IMR-90 (cell line): ENCODE measurements around the gene IGFBP5. TPM values are rescaled to one million over a fixed set of nuclear protein-coding genes. Genes with fewer than 3 reads are reported as not detected.
A peak's percentile ranks its signal among the peaks of the same experiment; 100 is the strongest.

Source experiments
- ATAC-seq: fragments of 200-7000 bp; cut with Tn5 transposase; 2 replicates; pipeline ENCODE4 v1.9.1; 2020; ENCODE audit warnings: low read depth, mild to moderate bottlenecking, moderate library complexity
- BruUV-seq: library from RNA; stranded (reverse); fragments of 400-500 nt; replicated peaks from 2 replicates; lab custom pipeline; 2021; lab: Mats Ljungman, UMichigan
- CTCF ChIA-PET: fragments of 300-600 bp; formaldehyde crosslinking; extraction: SDS; loops from one replicate; lab custom pipeline; 2021; ENCODE audit warnings: antibody characterized with exemption; lab: Yijun Ruan, JAX
- POLR2A ChIA-PET: fragments of 300-600 bp; sonication (Branson Sonifier 250); formaldehyde crosslinking; loops from one replicate; lab custom pipeline; 2022; ENCODE audit warnings: antibody characterized with exemption; ENCODE audit not compliant: unreplicated experiment; lab: Charles Lee
- DNase-seq: peaks from one replicate; pipeline ENCODE4 v3.0.0; 2013
- H2AFZ ChIP-seq: replicated peaks from 2 replicates; pipeline ENCODE3; 2013; ENCODE audit warnings: low read length, mild to moderate bottlenecking; ENCODE audit not compliant: poor library complexity
- H2AK5ac ChIP-seq: 2 replicates; pipeline ENCODE4 v1.6.1; 2013; ENCODE audit warnings: low read depth, low read length, inconsistent platforms
- H2AK9ac ChIP-seq: replicated peaks from 2 replicates; pipeline ENCODE3; 2013; ENCODE audit warnings: mild to moderate bottlenecking, low read depth, low read length, moderate library complexity; ENCODE audit not compliant: poor library complexity
- H2BK120ac ChIP-seq: 2 replicates; pipeline ENCODE4 v1.6.1; 2013; ENCODE audit warnings: low read depth, low read length, inconsistent platforms
- H2BK15ac ChIP-seq: 3 replicates; pipeline ENCODE4 v1.6.1; 2013; ENCODE audit warnings: low read depth, low read length, inconsistent platforms
- H2BK20ac ChIP-seq: 2 replicates; pipeline ENCODE4 v1.6.1; 2013; ENCODE audit warnings: low read depth, mild to moderate bottlenecking, inconsistent platforms, low read length, moderate library complexity
- H2BK5ac ChIP-seq: 2 replicates; pipeline ENCODE4 v1.6.1; 2013; ENCODE audit warnings: mild to moderate bottlenecking, low read depth, low read length, inconsistent platforms; ENCODE audit not compliant: poor library complexity, severe bottlenecking
- H3K14ac ChIP-seq: replicated peaks from 2 replicates; pipeline ENCODE4 v1.6.1; 2013; ENCODE audit warnings: low read depth, low read length, inconsistent platforms
- H3K18ac ChIP-seq: 2 replicates; pipeline ENCODE4 v1.6.1; 2013; ENCODE audit warnings: low read depth, low read length, control low read depth
- H3K23ac ChIP-seq: 2 replicates; pipeline ENCODE4 v1.6.1; 2013; ENCODE audit warnings: low read depth, low read length, inconsistent platforms
- H3K27ac ChIP-seq: 2 replicates; pipeline ENCODE4 v1.5.1; 2013; ENCODE audit warnings: mild to moderate bottlenecking, control low read depth, low read length; ENCODE audit not compliant: insufficient read depth
- H3K27me3 ChIP-seq: 2 replicates; pipeline ENCODE4 v1.6.1; 2013; ENCODE audit warnings: low read length; ENCODE audit not compliant: control insufficient read depth, insufficient read depth
- H3K36me3 ChIP-seq: 2 replicates; pipeline ENCODE4 v1.6.1; 2013; ENCODE audit warnings: low read length, mixed read lengths; ENCODE audit not compliant: control insufficient read depth, insufficient read depth
- H3K4ac ChIP-seq: 2 replicates; pipeline ENCODE4 v1.6.1; 2013; ENCODE audit warnings: low read depth, low read length, inconsistent platforms
- H3K4me1 ChIP-seq: 2 replicates; pipeline ENCODE4 v1.6.1; 2013; ENCODE audit warnings: low read length, mixed read lengths; ENCODE audit not compliant: control insufficient read depth, insufficient read depth
- H3K4me2 ChIP-seq: 2 replicates; pipeline ENCODE4 v1.6.1; 2013; ENCODE audit warnings: low read depth, mild to moderate bottlenecking, control low read depth, low read length, moderate library complexity
- H3K4me3 ChIP-seq: 2 replicates; pipeline ENCODE4 v1.5.1; 2013; ENCODE audit warnings: low read depth, mild to moderate bottlenecking, control low read depth, low read length, moderate library complexity; ENCODE audit not compliant: insufficient read depth
- H3K56ac ChIP-seq: 2 replicates; pipeline ENCODE4 v1.6.1; 2013; ENCODE audit warnings: low read length, inconsistent platforms; ENCODE audit not compliant: insufficient read depth; ENCODE audit errors: extremely low read depth
- H3K79me1 ChIP-seq, 2 experiments: 2 replicates each; pipeline ENCODE4 v1.6.1; 2013; ENCODE audit warnings: low read length in 2 of 2, inconsistent platforms in 1 of 2, low read depth in 1 of 2
- H3K9ac ChIP-seq: 2 replicates; pipeline ENCODE4 v1.6.1; 2013; ENCODE audit warnings: low read depth, low read length, control low read depth
- H3K9me1 ChIP-seq: 2 replicates; pipeline ENCODE4 v1.6.1; 2013; ENCODE audit warnings: low read length, inconsistent platforms; ENCODE audit not compliant: insufficient read depth
- H3K9me3 ChIP-seq: 2 replicates; pipeline ENCODE4 v1.6.1; 2013; ENCODE audit warnings: low read length; ENCODE audit not compliant: control insufficient read depth, insufficient read depth
- H4K20me1 ChIP-seq: 2 replicates; pipeline ENCODE4 v1.6.1; 2013; ENCODE audit warnings: low read length, inconsistent platforms; ENCODE audit not compliant: insufficient read depth
- H4K5ac ChIP-seq: 2 replicates; pipeline ENCODE4 v1.6.1; 2013; ENCODE audit warnings: mild to moderate bottlenecking, low read depth, low read length, control low read depth
- H4K8ac ChIP-seq, 2 experiments: 2 replicates each; pipeline ENCODE4 v1.6.1; 2013; ENCODE audit warnings: low read depth in 2 of 2, low read length in 2 of 2, control low read depth in 1 of 2, inconsistent platforms in 1 of 2
- H4K91ac ChIP-seq: 2 replicates; pipeline ENCODE4 v1.6.1; 2013; ENCODE audit warnings: low read depth, low read length, inconsistent platforms; ENCODE audit not compliant: insufficient read depth
- RCOR1 ChIP-seq: IDR thresholded peaks from 2 replicates; pipeline ENCODE4 v1.6.1; 2012; ENCODE audit warnings: mild to moderate bottlenecking, low read length, improper control_type of control experiment; ENCODE audit not compliant: insufficient replicate concordance
- SMC3 ChIP-seq: fragments of 150-350 bp; IDR thresholded peaks from 2 replicates; pipeline ENCODE4 v1.6.1; 2016; ENCODE audit warnings: low read depth, mild to moderate bottlenecking, antibody characterized with exemption, low read length, moderate library complexity
- WGBS, 2 experiments: methylation state at CpG; one replicate each; pipeline versions ENCODE4 v1.1.5 to v1.1.7; 2013; ENCODE audit warnings: missing lambda C conversion rate in 2 of 2; ENCODE audit not compliant: insufficient read length in 1 of 2; ENCODE audit errors: extremely low coverage in 2 of 2; 5-methylcytosine and 5-hydroxymethylcytosine counted together
- dilution Hi-C: fragments of 300-500 bp; cut with HindIII; formaldehyde crosslinking; loops from one replicate; pipeline ENCODE4 v1.14.3; 2018; ENCODE audit warnings: low sequenced_read_pairs; ENCODE audit not compliant: unreplicated experiment
- in situ Hi-C: fragments of 300-500 bp; cut with MboI; formaldehyde crosslinking; loops from 3 replicates; pipeline ENCODE4 v1.14.3; 2019; ENCODE audit warnings: low sequenced_read_pairs, inconsistent platforms, mixed read lengths
- intact Hi-C: fragments of 100-400 bp; cut with micrococcal nuclease; formaldehyde crosslinking; loops from 2 replicates; pipeline ENCODE4 v1.10.0; 2022
- polyA plus RNA-seq, 3 experiments: library from polyadenylated mRNA; depleted of rRNA; stranded (reverse); fragments of >200 nt; gene quantifications; 2 replicates each; pipeline ENCODE4 v1.2.3, GENCODE V29; 2012; ENCODE audit warnings: low replicate concordance in 1 of 3
- total RNA-seq: library from RNA; depleted of rRNA; stranded (reverse); fragments of >200 nt; gene quantifications from 2 replicates; pipeline ENCODE4 v1.2.3, GENCODE V29; 2012
- TF ChIP-seq, protein P1 (sequence below): conservative IDR thresholded peaks from 2 replicates; pipeline ENCODE4 v1.5.1; 2012; ENCODE audit warnings: mild to moderate bottlenecking, low read depth, low read length, improper control_type of control experiment

The IGFBP5 gene
- total and polyA plus RNA-seq, 2 of the 4 experiments (the other 2 are of a cell fraction) = 392 to 1,339 TPM

GRCh38 chr2:216644842-216645635 lies 50.3 kb downstream of the IGFBP5 start (continued):
- TF ChIP-seq RCOR1 = no peak

- Histone ChIP-seq H2AFZ (peak overlapping the region; percentile 69), H2BK15ac (no peak overlapping the region), H3K56ac (no peak overlapping the region), H2AK5ac (no peak overlapping the region), H2BK20ac (no peak overlapping the region), H4K91ac (no peak overlapping the region; the same call in 1 of the 2 replicates), H3K23ac (no peak overlapping the region), H3K4me1 (peaks cover 10% of the 10 kb centered on the region; the same call in 1 of the 2 replicates), H4K5ac (peak overlapping the region; percentile 30; the same call in 1 of the 2 replicates), H3K4me2 (no peak overlapping the region), H3K18ac (peak overlapping the region; percentile 8; the same call in 1 of the 2 replicates), H3K27me3 (no peaks in the 10 kb centered on the region), H4K8ac (0 out of 4 replicates have a peak overlapping the region, but pooled peaks of 1 of the 2 experiments have one; percentile 10), H3K27ac (no peak overlapping the region), H3K14ac (no peak overlapping the region), H2BK120ac (no peak overlapping the region), H3K4ac (no peak overlapping the region), H3K9me1 (no peaks in the 10 kb centered on the region), H2BK5ac (no peak overlapping the region), H3K79me1 (no peaks in the 10 kb centered on the region), H2AK9ac (no peak overlapping the region), H3K4me3 (no peak overlapping the region), H3K9ac (no peak overlapping the region), H4K20me1 (no peaks in the 10 kb centered on the region), H3K36me3 (no peaks in the 10 kb centered on the region), H3K9me3 (no peaks in the 10 kb centered on the region)
- ChIA-PET CTCF (interaction anchor here (0.6 kb wide), 1 partner anchor 374 kb away, joined by 3 read pairs; no protein-coding TSS in a partner anchor), POLR2A (no interaction called here)
- no peak for TF ChIP-seq SMC3
- TF ChIP-seq, protein P1, sequence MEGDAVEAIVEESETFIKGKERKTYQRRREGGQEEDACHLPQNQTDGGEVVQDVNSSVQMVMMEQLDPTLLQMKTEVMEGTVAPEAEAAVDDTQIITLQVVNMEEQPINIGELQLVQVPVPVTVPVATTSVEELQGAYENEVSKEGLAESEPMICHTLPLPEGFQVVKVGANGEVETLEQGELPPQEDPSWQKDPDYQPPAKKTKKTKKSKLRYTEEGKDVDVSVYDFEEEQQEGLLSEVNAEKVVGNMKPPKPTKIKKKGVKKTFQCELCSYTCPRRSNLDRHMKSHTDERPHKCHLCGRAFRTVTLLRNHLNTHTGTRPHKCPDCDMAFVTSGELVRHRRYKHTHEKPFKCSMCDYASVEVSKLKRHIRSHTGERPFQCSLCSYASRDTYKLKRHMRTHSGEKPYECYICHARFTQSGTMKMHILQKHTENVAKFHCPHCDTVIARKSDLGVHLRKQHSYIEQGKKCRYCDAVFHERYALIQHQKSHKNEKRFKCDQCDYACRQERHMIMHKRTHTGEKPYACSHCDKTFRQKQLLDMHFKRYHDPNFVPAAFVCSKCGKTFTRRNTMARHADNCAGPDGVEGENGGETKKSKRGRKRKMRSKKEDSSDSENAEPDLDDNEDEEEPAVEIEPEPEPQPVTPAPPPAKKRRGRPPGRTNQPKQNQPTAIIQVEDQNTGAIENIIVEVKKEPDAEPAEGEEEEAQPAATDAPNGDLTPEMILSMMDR = no peak
- in situ Hi-C loops (no loop called here), dilution Hi-C loops (no loop called here), intact Hi-C loops (no loop called here)
- peak; percentile 31 for DNase-seq
- no TSS peak for BruUV-seq
- 71% methylated on average over 1 of the region's 5 CpGs; no CpG with 5 or more reads in 1 of the 2 experiments for WGBS, 2 experiments
- peak; percentile 77 for ATAC-seq
Observed at GRCh38 chr2:216643986-216644659, 51.2 kb downstream of the IGFBP5 start.
